Bronchial epithelial cell (primary cell): Measurements from ENCODE around the gene LRFN3. TPM values are rescaled to one million over a fixed set of nuclear protein-coding genes. Genes with fewer than 3 reads are reported as not detected.
A peak's percentile ranks its signal among the peaks of the same experiment; 100 is the strongest.

Experiments
- DNase-seq: peaks from one replicate; pipeline ENCODE4 v3.0.0-alpha.2; 2010; ENCODE audit warnings: low read depth
- FAIRE-seq: peaks from 2 replicates; lab custom pipeline; 2011; peaks lifted over from hg19 to GRCh38; lab: Jason Lieb, UNC
- H3K27me3 ChIP-seq: 2 replicates; pipeline ENCODE4 v1.5.1; 2011; ENCODE audit warnings: low read length; ENCODE audit not compliant: control insufficient read depth, insufficient read depth
- H3K36me3 ChIP-seq: 2 replicates; pipeline ENCODE4 v1.5.1; 2011; ENCODE audit warnings: low read length; ENCODE audit not compliant: control insufficient read depth, insufficient read depth
- H3K4me3 ChIP-seq: 2 replicates; pipeline ENCODE4 v1.5.1; 2011; ENCODE audit warnings: mild to moderate bottlenecking, low read depth, low read length, control low read depth
- CTCF ChIP-seq: IDR thresholded peaks from 2 replicates; pipeline ENCODE4 v1.5.1; 2011; ENCODE audit warnings: mild to moderate bottlenecking, moderate library complexity, low read length, control low read depth, inconsistent platforms; ENCODE audit not compliant: insufficient read depth, severe bottlenecking
- total RNA-seq: library from RNA; depleted of rRNA; stranded (reverse); fragments of >200 nt; gene quantifications from 2 replicates; pipeline ENCODE4 v1.2.1, GENCODE V29; 2014

Gene LRFN3
- total RNA-seq, 1 donor from 2014 or later = 0.79 TPM

- no peak for TF ChIP-seq CTCF
- Histone ChIP-seq H3K27me3 (no peaks in the 10 kb centered on the region), H3K36me3 (peaks cover 15% of the 10 kb centered on the region), H3K4me3 (peak overlapping the region; percentile 56)
- DNase-seq (peak; percentile 68), FAIRE-seq (no peak)
Observed at GRCh38 chr19:35899547-35900214, 36.5 kb upstream of the LRFN3 start.

DNA sequence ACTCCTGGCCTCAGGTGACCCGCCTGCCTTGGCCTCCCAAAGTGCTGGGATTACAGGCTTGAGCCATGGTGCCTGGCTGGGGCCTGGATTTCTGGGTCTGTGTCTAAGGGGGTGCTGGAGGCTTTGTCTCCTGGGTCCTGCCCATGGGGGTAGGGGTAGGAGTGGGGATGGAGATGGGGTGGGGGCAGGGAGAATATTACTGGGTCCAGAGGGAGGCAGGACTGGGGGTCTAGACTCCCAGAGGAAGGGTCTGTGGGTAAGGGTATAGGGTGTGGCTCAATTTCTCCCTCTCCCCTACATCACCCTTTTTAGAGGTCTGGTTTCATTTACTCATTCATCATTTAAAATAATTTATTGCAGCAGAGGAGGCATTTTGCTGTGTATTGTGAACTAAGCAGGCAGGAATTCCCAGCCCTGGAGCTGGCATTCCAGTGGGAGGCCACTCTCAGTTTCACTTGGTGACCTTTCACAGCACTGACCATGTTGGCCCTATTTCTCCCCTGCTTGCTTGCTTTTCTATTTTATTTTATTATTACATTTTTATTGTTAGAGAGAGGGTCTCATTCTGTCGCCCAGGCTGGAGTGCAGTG, 35.0 kb upstream of the LRFN3 start:
- TF ChIP-seq CTCF = no peak
- FAIRE-seq (no peak), DNase-seq (no peak)
- Histone ChIP-seq H3K4me3 (no peak overlapping the region), H3K36me3 (peaks cover 12% of the 10 kb centered on the region), H3K27me3 (no peaks in the 10 kb centered on the region)

DNA sequence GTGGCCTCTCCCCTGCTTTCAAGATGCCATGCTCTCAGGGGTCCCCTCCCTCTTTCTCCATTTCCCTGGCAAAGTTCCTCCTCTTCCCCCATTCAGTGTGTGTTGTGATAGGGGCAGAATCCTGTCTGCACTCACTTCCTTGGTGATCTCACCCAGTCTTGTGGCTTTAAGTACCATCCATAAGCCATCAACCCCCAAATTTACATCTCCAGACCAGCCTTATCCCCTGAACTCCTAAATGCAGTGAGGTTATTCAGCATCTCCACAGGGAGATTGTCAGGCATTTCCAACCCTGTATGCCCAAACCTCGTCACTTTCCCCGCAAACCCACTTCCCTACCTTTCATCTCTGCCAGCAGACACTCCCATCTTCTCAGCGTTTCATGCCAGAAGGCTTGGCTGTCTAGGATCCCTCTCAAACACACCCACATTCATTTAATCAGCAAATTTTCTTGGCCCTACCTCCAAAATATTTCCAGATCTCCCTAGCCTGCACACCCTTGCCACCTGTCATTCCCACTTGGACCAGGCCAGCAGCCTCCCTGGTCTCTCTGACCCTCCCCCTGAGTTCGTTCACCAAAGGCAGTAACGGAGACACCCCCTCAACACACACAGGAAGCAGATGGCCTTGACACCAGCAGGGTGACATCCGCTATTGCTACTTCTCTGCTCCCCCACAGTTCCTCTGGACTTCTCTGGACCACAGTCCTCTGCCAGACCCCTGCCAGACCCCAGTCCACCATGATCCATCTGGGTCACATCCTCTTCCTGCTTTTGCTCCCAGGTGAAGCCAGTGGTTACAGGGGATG, 34.1 kb upstream of the LRFN3 start, which contains the start of gene HCST:
Gene HCST (plus strand): TSS at position 676 of the 808 bp plus-strand sequence. CDS start 65 bp downstream, at position 741.
- DNase-seq (peak; percentile 29), FAIRE-seq (no peak)
- H3K27me3 ChIP-seq = no peaks in the 10 kb centered on the region
- TF ChIP-seq CTCF = no peak
- no peak within 1 kb of the TSS for H3K4me3 ChIP-seq
- peaks cover 4% of the 10 kb centered on the region for H3K36me3 ChIP-seq

DNA sequence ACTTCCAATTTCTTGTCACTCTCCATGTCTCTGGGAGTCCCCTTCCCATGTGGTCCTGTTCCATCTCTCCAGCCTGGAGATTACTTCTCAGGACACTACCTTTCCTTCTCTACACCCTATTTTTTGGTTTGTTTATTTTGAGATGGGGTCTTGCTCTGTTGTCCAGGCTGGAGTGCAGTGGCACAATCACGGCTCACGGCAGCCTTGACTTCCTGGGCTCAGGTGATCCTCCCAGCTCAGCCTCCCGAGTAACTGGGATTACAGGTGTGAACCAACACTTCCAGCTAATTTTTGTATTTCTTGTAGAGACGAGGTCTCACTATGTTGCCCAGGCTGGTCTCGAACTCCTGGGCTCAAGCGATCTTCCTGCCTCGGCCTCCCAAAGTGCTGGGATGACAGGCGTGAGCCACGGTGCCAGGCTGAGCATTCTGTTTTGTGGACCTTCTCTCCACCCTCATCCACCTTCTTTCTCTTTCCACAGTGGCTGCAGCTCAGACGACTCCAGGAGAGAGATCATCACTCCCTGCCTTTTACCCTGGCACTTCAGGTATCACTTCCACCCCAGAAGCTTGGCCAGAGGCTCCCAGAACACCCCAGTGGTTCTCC, 33.2 kb upstream of the LRFN3 start:
- no peaks in the 10 kb centered on the region for H3K27me3 ChIP-seq
- DNase-seq = no peak
- H3K36me3 ChIP-seq = no peaks in the 10 kb centered on the region
- TF ChIP-seq CTCF = no peak
- no peak overlapping the region for H3K4me3 ChIP-seq
- FAIRE-seq = no peak

DNA sequence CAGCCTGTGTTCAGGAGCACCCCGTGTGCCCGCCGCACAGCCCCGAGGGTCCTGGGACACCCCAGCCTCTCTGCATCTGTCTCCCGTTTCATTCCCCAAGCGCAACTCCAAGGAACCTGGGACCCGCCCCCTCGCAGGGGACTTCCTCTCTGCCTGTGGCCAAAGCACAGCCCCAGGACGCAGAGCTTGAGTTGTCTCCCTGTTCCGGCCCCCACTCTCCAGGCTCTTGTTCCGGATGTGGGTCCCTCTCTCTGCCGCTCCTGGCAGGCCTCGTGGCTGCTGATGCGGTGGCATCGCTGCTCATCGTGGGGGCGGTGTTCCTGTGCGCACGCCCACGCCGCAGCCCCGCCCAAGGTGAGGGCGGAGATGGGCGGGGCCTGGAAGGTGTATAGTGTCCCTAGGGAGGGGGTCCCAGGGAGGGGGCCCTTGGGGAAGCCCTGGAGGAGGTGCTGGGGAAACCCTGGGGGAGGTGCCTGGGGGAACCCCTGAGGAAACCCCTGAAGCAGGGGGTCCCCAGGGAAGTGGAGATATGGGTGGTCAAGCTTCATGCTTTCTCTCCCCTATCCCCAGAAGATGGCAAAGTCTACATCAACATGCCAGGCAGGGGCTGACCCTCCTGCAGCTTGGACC, 32.5 kb upstream of the LRFN3 start:
- Histone ChIP-seq H3K27me3 (no peaks in the 10 kb centered on the region), H3K4me3 (peak overlapping the region; percentile 22), H3K36me3 (no peaks in the 10 kb centered on the region)
- TF ChIP-seq CTCF = no peak
- FAIRE-seq (no peak), DNase-seq (peak; percentile 37)
